Activated CD4-positive, CD25-positive, alpha-beta regulatory T cell treated with anti-CD3 and anti-CD28 coated beads, Interleukin-2, amount 50 U/mL, for 16 hours (primary cell): ENCODE measurements around the gene ZCRB1.
"Not testable (repeated sequence)": the region's sequence is repeated elsewhere in the genome, so short reads cannot be mapped to it uniquely, and the experiment has no call there.

Experiments
- DNase-seq: peaks from one replicate; pipeline ENCODE4 v3.0.0-alpha.2; 2020; ENCODE audit warnings: low read depth, low spot score

ZCRB1 gene, protein sequence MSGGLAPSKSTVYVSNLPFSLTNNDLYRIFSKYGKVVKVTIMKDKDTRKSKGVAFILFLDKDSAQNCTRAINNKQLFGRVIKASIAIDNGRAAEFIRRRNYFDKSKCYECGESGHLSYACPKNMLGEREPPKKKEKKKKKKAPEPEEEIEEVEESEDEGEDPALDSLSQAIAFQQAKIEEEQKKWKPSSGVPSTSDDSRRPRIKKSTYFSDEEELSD

DNA sequence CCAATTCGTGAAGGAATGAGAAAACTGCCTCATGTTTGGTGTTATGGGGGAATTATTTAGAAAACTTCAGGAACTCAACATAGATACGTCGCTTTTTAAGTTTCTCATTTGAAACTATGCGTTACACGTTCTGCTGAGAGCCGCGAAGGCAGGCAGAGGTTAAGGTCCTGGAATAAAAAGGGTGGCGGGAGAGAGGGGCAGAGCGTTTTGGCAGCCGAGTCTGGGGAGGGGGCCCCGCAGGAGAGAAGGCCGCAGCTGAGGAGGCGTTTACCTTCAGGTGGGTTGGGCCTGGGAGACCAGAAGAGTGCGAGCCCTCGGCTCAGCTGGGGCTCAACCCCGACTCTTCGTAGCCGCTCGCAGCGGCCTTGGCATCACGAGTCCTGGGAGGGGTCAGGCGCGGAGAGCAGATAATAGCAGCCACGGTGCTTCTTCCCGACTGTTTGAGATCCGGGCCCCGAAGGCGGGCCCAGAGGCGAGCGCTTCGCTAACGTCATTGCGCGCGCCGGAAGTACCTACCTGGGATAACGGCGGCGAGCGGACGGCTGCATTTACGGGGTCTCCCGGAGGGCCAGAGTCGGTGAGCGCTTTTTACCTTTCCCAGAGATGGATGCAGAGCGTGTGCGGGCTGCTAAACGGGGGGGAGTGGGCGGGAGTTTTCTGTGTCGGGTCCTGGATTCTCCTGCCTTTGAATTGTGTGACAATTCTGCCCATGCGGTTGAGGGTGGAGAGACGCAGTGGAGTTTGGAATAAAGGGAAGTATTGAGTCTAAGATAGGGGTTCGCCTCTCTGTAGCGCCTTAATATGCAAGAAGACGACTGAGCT, at the start of gene ZCRB1, which contains the start of gene PPHLN1:
Gene ZCRB1 (minus strand): TSS at position 442 of the 822 bp plus-strand sequence. CDS start 1,992 bp downstream, outside the sequence.
Gene PPHLN1 (plus strand): TSS at position 515 of the 822 bp plus-strand sequence. CDS start 9,736 bp downstream, outside the sequence.
- peak; percentile 64 for DNase-seq

DNA sequence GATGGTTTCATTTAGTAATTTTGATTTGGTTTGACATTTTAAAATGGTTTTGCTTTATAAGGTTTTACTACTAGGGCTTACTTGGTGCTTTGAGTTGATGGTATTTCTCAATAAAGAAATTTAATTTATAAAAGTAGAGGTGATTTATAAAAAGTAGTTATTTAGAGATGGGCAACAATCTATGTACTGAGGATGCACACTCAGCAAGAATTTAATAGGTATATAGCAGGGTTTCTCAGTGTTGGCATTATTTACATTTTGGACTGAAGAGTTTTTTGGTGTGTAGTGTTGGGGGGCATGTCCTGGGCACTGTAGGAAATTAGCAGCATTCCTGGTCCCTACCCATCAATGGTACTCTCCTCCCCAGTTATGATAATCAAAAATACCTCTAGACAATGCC, 47.8 kb upstream of the ZCRB1 start:
- DNase-seq: no peak

DNA sequence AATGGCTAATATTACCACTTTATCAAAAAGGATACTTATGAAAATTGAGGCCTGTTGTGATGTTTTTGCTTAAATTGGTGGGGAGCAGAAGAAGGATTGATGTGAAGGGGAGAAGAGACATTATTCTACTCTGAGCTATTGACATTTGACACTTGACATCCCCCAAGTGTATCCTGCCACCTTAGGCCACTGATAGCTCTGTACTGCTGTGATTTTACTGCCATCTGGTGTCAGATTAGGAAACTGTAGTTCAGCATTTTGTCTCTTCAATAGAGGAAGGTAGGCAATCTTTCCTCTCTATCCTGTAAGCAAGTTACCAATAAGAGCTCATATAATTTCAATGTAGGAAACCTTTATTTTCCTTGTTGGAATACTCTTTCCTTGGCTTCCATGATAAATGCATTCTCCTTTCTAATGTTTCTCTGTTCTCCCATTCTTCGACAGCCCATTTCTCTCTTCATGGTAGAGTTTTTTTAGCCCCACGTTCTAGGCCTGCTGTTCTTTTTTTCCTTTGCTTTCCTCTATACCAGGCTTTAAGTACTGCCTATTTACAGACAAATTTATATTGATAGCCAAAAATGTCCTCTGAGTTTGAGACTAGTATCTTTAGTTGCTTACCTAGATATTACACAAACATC, 46.4 kb upstream of the ZCRB1 start:
- no peak for DNase-seq

DNA sequence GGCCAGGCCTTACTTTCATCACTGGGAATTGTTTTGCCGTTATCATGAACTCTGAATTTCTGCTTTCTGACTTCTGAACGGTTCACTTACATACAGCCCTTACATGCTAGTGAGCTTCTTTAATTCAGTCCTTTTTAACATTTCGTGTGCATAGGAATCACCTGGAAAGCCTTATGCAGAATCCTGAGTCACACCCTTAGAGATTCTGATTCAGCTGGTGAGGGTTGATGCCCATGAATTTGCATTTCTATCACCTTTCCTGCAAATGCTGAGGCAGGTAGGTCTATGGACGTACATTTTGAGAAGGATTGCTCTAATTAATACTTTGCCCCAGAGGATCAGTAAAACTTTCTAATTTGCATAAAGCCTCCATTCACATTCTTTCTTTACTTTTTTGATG, 44.1 kb upstream of the ZCRB1 start:
- no peak for DNase-seq

- no peak for DNase-seq
These were observed 39.6 kb upstream of the ZCRB1 start for GRCh38 chr12:42365486-42365885.

DNA sequence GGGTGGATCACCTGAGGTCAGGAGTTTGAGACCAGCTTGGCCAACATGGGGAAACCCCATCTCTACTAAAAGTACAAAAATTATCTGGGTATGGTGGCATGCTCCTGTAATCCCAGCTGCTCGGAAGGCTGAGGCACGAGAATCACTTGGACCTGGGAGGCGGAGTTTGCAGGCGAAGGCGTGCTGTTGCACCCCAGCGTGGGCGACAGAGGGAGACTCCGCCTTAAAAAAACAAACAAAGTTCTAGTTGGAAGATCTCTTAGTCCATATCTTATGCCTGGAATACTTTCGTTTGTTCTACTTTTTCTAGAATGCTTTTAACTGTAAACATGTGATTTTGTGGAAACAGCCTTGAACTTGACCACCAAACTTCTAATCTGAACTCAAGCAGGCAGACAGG, 38.8 kb upstream of the ZCRB1 start:
- no peak for DNase-seq

- no peak for DNase-seq
These were observed 36.9 kb upstream of the ZCRB1 start for GRCh38 chr12:42362647-42363260.

- DNase-seq: no peak
These were observed 36.2 kb upstream of the ZCRB1 start for GRCh38 chr12:42361909-42362646.

DNA sequence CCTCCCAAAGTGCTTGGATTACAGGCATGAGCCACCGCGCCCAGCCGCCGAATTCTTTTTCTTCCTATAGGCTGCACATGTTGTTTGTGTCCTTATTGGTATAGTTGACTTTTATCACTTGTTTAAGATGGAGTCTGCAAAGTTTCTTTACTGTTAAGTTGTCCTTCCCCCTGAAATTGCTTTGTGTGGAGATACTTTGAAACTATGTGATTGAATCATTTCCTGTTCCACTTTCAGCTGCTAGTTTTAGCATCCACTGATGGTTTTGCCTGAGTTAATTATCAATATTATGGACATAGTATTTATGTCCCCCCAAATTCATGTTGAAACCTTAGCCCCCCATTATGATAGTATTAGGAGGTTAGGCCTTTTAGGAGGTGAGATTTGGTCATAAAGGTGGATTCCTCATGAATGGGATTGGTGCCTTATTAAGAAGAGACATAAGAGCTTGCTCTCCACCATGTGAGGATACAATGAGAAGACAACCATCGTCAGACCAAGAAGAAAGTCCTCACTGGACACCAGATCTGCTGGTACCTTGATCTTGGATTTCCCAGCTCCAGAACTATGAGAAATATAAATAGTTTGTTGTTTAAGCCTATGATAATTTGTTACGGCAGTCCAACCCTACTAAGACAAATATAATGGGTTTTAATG, 35.0 kb upstream of the ZCRB1 start:
- DNase-seq: no peak

DNA sequence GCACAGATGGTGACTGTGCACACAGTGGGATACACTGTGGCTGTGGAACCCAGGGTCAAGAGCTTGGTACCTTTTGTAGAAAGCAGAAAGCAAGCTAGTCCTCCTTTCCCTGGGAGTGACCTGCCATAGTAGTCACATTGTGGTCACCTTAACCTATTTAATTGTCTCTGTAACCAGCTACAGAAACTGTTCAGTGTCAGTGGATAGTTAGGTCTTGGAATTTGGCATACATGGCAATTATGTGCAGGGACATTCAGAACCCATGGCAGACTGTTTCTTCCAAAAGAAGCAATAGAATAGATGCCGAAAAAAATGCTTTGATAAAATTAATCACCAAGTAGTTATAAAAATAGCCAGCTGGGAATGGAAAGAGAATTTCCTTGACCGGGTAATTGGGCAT, 30.4 kb upstream of the ZCRB1 start:
- DNase-seq: no peak

DNA sequence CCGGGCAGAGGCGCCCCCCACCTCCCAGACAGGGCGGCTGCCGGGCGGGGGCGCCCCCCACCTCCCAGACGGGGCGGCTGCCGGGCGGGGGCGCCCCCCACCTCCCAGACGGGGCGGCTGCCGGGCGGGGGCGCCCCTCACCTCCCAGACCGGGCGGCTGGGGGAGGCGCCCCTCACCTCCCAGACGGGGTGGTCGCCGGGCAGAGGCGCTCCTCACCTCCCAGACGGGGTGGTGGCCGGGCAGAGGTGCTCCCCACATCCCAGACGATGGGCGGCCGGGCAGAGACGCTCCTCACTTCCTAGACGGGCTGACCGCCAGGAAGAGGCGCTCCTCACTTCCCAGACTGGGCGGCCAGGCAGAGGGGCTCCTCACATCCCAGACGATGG, 24.1 kb upstream of the ZCRB1 start:
- DNase-seq: not testable (repeated sequence)

DNA sequence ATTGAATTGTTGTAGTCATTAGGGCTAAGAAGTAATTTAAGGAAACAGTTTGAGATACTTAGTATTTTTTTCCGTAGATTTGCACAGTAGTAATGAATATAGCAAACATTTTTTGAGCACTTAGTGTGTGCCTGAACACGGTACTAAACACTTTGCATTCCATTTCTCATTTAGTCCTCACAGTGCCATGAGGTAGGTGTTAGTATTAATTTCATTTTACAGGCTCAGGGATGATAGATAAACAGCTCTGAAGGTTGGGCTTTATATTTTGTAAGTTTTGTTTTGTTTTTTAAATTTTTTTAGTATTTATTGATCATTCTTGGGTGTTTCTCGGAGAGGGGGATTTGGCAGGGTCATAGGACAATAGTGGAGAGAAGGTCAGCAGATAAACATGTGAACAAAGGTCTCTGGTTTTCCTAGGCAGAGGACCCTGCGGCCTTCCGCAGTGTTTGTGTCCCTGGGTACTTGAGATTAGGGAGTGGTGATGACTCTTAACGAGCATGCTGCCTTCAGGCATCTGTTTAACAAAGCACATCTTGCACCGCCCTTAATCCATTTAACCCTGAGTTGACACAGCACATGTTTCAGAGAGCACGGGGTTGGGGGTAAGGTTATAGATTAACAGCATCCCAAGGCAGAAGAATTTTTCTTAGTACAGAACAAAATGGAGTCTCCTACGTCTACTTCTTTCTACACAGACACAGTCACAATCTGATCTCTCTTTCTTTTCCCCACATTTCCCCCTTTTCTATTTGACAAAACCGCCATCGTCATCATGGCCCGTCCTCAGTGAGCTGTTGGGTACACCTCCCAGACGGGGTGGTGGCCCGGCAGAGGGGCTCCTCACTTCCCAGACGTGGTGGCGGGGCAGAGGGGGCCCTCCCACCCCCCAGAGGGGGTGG, 23.5 kb upstream of the ZCRB1 start:
- DNase-seq: not testable (repeated sequence)

- no peak for DNase-seq
These were observed 20.6 kb upstream of the ZCRB1 start for GRCh38 chr12:42346403-42347002.

GRCh38 chr12:42343721-42344120, 17.8 kb upstream of the ZCRB1 start:
- no peak for DNase-seq

GRCh38 chr12:42342028-42342427, 16.1 kb upstream of the ZCRB1 start:
- DNase-seq: no peak

- DNase-seq: no peak
These were observed 12.4 kb upstream of the ZCRB1 start for GRCh38 chr12:42338280-42338679.

DNA sequence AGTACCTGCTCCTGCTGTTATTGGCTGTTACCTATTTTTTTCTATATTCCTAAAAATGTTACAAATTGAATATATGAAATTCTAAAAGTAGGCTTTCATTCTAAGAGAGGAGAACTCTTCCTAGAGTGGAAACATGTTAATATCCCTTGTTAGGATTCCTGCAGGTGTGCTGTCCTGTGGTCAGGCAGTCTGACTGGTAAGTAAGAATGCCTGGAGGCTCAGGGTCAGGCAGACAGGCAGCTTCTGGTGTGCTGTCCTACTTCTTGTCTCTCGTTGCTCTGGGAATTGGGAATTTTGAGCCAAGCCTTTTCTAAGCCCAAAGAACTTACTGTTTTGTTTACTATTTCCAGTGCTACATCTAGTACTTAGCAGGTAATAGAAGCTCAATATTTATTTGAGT, 10.4 kb upstream of the ZCRB1 start:
- DNase-seq: no peak

DNA sequence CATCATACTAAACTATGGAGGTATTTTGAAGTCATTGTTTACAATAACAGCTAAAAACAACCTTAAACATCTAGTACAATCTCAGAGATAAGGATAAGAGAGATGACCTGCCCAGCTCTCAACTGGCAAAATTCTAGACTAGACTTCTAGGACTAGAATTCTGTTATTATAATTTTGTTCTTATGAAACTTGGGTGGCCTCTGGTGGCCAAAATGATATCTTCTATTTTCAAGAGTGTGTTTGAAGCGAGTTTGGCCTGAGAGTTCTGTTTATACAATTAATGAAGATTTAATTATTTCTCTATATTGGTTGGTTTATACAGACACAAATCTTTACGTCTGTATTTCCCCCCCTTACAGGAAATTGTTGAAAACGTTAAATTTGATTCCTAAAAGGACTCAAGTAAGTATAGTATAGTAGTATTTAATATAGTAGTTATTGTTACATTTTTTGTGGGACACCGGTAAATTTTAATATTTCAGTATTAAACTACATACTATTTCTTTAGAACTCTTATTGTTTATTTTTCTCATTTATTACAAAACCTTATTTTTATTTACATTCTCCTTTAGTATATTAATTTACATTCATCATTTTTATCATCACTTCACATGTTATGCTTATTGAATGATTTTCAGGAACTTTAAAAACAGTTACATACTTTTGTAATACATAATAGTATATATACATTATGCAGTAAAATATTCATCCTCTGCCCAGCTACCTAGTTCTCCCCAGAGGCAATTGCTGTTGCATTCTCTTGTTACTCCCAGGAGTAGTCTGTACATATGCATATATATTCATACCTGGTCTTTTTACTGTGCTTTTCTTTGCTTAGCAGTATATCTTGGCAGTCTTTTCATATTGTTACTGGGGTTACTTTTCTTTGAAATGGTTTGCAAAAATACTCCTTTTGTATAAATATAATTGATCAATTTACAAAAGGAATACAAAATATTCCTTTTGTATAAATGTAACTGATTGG, 6.7 kb upstream of the ZCRB1 start:
- no peak for DNase-seq
